PFSK-1 (cell line): ENCODE data around the gene MEI1.

Source experiments
- FOXP2 ChIP-seq: optimal IDR thresholded peaks from 2 replicates; pipeline ENCODE3; 2011; ENCODE audit warnings: borderline replicate concordance, control low read depth, inconsistent platforms; ENCODE audit not compliant: insufficient read depth; ENCODE audit errors: extremely low read length, extremely low read depth
- POLR2AphosphoS5 ChIP-seq: IDR thresholded peaks from 2 replicates; pipeline ENCODE4 v1.6.1; 2012; ENCODE audit warnings: low read depth, mild to moderate bottlenecking, control low read depth, low read length, moderate library complexity
- REST ChIP-seq, 2 experiments: IDR thresholded peaks; 2 replicates each; pipeline versions ENCODE4 v1.6.1 to v1.8.0; 2011 to 2012; ENCODE audit warnings: low read depth in 2 of 2, low read length in 2 of 2, control low read depth in 1 of 2, inconsistent platforms in 1 of 2, mild to moderate bottlenecking in 1 of 2, moderate library complexity in 1 of 2; ENCODE audit not compliant: insufficient read depth in 1 of 2
- SIN3A ChIP-seq: IDR thresholded peaks from 2 replicates; pipeline ENCODE4 v1.6.1; 2012; ENCODE audit warnings: mild to moderate bottlenecking, low read length, moderate library complexity, borderline replicate concordance; ENCODE audit not compliant: insufficient read depth

- TF ChIP-seq FOXP2 (no peak), POLR2AphosphoS5 (no peak), REST (IDR thresholded peaks at IDR 0.05; ENCODE audit: insufficient read depth in 1 of 2, low read depth in 2 of 2, low read length in 2 of 2) (no peak), SIN3A (no peak)
Measured at GRCh38 chr22:41838842-41839618, 139.7 kb downstream of the MEI1 start.
